DMS 273 treated with DMSO at 0.1 percent for 48 hours (cell line): Measurements from ENCODE around the gene NXPE4.

Source experiments
- DNase-seq: peaks from one replicate; lab custom pipeline; 2025; lab: John Stamatoyannopoulos, UW

NXPE4 gene

DNA sequence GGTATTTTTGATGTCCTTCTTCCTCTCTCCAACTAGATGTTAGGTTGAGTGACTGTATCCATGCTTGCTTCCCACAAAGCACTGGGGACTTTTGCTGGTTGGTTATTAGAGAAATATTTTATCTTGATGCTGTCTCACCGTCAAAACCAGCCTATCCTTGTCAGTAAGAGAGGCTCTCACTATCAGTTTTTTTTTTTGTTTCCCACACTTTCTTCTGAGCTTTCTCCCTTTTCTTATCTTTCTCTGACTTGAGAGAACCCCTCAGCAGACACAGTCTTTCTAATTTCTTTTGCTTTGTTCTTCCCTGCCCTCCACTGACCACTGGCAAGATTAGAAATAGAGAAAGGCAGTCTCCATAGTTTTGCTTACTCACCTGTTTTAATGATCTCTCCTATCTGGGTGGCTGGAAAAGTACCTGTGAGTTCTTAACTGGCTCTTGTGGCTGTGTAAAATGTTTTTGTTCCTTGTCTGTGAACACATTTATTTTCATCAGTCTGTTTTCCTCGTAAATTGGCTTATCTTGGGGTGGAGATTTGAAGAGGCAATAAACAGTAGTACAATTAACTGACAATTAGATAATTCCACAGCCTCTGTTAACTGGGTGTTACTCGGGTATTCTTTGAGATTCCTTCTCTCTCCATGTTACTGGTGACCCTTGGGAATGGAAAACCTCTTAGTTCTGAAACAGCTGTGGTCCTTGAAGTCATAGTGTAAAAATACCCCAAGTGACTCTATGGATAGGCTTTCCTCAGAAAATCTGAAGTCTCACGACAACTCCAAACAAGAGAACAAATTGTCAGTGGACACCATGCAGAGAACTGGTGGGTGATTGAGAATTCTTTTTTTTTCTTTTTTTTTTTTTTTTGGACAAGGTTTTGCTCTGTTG, 35.9 kb downstream of the NXPE4 start, which contains the start of gene NXPE1:
Gene NXPE1 (minus strand): TSS at position 457 of the 886 bp plus-strand sequence. CDS start 8,680 bp downstream, outside the sequence.
- DNase-seq: no peak

DNA sequence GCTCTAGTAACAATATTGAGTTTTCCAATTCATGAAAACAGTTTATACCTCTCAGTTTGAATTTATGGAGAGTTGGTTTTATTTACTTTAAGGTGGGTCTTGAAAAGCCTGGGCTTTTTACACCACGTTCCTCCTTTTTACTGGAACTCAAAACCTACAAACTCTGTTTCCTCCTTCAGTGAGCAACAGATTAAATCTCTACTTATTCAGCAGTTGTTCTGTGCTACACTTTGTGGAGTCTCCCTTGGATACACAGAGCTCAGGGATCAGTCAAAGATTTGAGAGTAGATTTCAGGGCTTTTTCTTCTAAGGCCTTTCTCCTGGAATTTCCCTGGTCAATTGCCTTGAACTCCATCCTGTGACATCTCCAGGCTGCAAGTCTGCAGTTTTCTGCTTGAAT, 39.5 kb downstream of the NXPE4 start:
- DNase-seq: no peak

DNA sequence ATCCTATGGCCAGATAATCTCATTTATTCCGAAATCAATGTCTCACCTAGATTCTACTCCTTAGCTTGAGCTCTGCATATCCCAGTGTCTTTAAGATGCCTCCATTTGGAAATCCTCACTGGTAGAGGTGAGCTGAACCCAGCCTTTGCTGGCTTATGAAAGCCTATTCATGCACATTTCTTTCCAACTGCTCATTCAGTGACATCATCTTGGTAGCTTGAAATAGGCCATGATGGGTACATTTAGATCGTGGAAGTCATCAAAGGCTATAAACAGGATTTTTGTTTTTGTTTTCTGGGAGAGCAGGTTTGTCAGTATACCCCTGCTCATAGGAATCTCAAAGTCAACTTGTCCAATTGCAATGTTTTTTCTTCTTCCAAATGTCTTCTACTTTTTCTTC, 41.9 kb downstream of the NXPE4 start:
- DNase-seq: no peak

DNA sequence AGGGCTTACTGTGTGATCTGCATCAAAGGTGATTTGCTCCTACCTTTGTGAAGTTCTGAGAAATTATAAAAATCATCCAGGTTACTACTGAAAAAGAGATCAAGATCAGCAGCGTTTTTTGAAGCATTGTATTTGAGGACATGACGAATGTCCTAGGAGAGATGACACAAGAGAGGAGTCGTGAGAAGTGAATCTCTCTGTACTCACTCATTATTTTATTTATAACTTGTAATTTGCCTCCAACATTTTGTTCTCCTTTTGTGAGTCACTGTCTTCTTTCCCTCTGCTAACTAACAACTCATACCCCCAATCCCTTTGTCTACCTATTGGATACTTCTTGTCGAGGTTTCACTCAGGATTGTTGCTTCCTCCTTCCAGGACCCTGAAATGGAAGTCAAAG, 44.5 kb downstream of the NXPE4 start:
- DNase-seq: no peak

DNA sequence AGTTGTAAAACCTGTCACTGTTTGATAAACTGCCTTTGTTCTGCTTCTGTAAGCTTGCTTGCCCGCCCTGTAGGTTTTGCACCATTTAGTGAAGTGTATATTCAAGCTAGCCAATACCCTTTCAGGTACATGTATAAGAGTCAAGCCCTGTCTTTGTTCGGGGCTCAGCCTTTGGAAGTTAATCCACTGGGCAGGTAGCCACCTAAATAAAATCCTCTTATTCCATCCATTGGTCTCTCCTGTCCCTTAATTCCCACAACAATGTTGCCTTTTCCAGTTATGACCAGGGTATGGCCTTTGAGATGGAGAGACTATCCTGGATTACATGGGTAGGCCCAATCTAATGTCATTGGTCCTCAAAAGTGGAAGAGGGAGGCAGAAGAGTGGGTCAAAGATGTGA, 69.9 kb downstream of the NXPE4 start:
- DNase-seq: no peak

DNA sequence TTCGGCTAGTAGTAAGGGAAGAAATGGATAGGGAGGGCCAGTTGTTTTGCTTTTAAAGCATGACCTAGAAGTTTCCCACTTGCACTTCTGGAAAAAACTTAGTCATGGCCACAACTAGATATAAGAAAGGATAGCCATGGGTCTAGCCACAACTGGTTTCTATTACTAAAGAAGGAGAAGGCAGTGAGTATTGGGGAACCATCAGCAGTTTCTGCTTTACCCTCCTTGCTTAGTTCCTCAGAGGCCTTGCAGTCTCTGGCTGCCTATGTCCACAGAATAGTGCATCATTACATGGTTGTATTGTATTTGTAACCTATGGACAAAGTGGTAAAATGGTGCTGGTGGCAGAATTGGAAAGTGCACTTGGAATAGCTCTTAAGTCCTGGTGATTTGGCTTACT, 71.5 kb downstream of the NXPE4 start:
- DNase-seq: no peak

DNA sequence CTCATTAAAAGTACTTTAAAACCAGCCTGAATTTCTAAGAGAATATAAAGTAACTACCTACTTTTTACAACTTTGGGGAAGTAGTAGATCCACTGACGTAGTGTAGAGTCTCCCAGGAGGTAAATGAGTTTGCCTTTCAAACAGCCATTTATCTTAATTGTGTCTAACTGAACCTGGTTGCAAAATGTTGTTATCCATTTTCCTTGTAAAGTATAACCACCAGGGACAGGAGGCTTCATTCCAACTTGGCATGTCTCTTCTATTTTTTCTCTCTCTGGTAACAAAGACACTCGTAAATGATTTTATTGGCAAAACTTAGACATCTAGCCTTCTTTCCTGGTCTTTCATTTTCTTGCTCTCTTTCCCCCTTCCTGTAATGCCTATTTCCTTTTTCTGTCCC, 72.8 kb downstream of the NXPE4 start:
- no peak for DNase-seq
